K562 (cell line): Measurements from ENCODE around the gene MPPED2. TPM values are rescaled to one million over a fixed set of nuclear protein-coding genes. Genes with fewer than 3 reads are reported as not detected.

Experiments
- MYBL2 ChIP-seq, 2 experiments: fragments of 450-650 bp in 1 of 2; sonication (generic) in 1 of 2; formaldehyde crosslinking in 1 of 2; IDR thresholded peaks; 2 replicates each; pipeline versions ENCODE4 v1.6.1 to v1.8.1; 2017 to 2022; ENCODE audit warnings: borderline replicate concordance in 1 of 2, inconsistent platforms in 1 of 2, low read depth in 1 of 2, mild to moderate bottlenecking in 1 of 2, missing genetic modification reagents in 1 of 2, moderate library complexity in 1 of 2
- NFXL1 ChIP-seq: fragments of 450-650 bp; formaldehyde crosslinking; IDR thresholded peaks from 2 replicates; pipeline ENCODE4 v1.4.0; 2021; ENCODE audit warnings: mild to moderate bottlenecking
- ZNF263 ChIP-seq: sonication (generic); formaldehyde crosslinking; IDR thresholded peaks from 2 replicates; pipeline ENCODE4 v1.8.0; 2022; ENCODE audit warnings: mild to moderate bottlenecking, missing genetic modification reagents, borderline replicate concordance
- polyA plus RNA-seq, 8 experiments: library from polyadenylated mRNA; depleted of rRNA in 4 of 8; stranded (reverse) in 5 of 8; unstranded in 3 of 8; fragments of >200 nt; fragmentation: Nextera tagmentation in 2 of 8; fragmentation: Illumina TruSeq in 1 of 8; extraction: Ambion mirVana in 2 of 8; extraction: Trizol in 1 of 8; gene quantifications; 2 replicates each; pipeline versions ENCODE4 v1.2.1 to v1.2.3, GENCODE V29; 2011 to 2014; ENCODE audit warnings: inconsistent platforms in 1 of 8, missing spikeins in 1 of 8
- total RNA-seq, 7 experiments: library from RNA; depleted of rRNA in 6 of 7; stranded (reverse); fragments of >200 nt in 6 of 7; fragmentation: Illumina TruSeq in 2 of 7; extraction: Trizol in 2 of 7; gene quantifications; 2 replicates each; pipeline versions ENCODE4 v1.2.1 to v1.2.3, GENCODE V29; 2011 to 2021; ENCODE audit warnings: low replicate concordance in 1 of 7
- TF ChIP-seq, protein P1 (sequence below): sonication (generic); formaldehyde crosslinking; IDR thresholded peaks from 2 replicates; pipeline ENCODE4 v1.8.0; 2023; ENCODE audit warnings: mild to moderate bottlenecking, missing genetic modification reagents
- TF ChIP-seq, protein P2 (sequence below): fragments of 150-350 bp; IDR thresholded peaks from 2 replicates; pipeline ENCODE4 v1.6.1; 2014; ENCODE audit warnings: low read depth, mild to moderate bottlenecking, low read length, borderline replicate concordance
- TF ChIP-seq, protein P3 (sequence below): fragments of 450-650 bp; formaldehyde crosslinking; IDR thresholded peaks from 2 replicates; pipeline ENCODE4 v1.4.0; 2020; ENCODE audit warnings: mild to moderate bottlenecking, moderate library complexity

MPPED2 gene
- total and polyA plus RNA-seq, 9 of the 15 experiments (the other 6 are each of a cell fraction or from before 2014, with no cell fraction given) = not detected

DNA sequence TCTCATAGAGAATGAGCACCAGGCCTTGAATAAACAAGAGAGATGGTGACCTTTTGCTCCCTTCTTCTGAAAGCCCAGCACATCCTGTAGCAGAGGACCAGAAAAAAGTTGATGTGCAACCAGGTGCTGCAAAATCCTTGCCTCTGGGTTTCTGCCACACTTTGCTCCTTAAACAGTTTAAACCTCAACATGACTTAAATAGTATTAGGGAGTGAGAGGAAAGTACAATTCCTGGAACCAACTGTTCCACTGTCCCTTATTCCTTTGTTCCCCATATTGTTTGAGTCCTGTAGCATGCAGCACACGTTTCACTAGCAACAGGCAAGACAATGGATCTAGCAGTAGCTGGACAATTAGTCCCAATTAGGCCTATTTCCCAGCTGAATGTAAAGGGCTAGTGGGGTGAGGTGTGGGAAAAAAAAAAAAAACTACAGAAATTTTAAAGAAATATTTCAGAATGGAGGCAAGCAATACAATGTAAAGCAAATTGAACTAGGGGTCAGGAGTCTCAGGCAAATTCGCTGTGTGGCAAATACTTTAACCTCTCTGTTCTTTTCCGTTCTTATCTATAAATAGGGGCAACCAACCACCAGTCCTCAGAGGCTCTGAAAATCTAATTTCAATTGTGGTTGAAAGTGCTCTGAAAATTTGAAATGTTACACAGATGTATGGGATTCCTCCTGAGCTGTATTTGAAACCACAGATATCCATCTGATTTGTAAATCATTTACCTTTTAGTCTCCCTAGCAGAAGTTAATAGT is 6.6 kb downstream of the MPPED2 start (continued):
- TF ChIP-seq NFXL1 = no peak
- TF ChIP-seq, protein P1, sequence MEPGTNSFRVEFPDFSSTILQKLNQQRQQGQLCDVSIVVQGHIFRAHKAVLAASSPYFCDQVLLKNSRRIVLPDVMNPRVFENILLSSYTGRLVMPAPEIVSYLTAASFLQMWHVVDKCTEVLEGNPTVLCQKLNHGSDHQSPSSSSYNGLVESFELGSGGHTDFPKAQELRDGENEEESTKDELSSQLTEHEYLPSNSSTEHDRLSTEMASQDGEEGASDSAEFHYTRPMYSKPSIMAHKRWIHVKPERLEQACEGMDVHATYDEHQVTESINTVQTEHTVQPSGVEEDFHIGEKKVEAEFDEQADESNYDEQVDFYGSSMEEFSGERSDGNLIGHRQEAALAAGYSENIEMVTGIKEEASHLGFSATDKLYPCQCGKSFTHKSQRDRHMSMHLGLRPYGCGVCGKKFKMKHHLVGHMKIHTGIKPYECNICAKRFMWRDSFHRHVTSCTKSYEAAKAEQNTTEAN (CRISPR knock-in tag) = no peak
- TF ChIP-seq MYBL2 (IDR thresholded peaks at IDR 0.05; ENCODE audit: low read depth) = no peak
- no peak for TF ChIP-seq MYBL2 (CRISPR knock-in tag; IDR thresholded peaks at IDR 0.05; ENCODE audit: borderline replicate concordance)
- TF ChIP-seq, protein P2, sequence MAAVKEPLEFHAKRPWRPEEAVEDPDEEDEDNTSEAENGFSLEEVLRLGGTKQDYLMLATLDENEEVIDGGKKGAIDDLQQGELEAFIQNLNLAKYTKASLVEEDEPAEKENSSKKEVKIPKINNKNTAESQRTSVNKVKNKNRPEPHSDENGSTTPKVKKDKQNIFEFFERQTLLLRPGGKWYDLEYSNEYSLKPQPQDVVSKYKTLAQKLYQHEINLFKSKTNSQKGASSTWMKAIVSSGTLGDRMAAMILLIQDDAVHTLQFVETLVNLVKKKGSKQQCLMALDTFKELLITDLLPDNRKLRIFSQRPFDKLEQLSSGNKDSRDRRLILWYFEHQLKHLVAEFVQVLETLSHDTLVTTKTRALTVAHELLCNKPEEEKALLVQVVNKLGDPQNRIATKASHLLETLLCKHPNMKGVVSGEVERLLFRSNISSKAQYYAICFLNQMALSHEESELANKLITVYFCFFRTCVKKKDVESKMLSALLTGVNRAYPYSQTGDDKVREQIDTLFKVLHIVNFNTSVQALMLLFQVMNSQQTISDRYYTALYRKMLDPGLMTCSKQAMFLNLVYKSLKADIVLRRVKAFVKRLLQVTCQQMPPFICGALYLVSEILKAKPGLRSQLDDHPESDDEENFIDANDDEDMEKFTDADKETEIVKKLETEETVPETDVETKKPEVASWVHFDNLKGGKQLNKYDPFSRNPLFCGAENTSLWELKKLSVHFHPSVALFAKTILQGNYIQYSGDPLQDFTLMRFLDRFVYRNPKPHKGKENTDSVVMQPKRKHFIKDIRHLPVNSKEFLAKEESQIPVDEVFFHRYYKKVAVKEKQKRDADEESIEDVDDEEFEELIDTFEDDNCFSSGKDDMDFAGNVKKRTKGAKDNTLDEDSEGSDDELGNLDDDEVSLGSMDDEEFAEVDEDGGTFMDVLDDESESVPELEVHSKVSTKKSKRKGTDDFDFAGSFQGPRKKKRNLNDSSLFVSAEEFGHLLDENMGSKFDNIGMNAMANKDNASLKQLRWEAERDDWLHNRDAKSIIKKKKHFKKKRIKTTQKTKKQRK = no peak
- TF ChIP-seq ZNF263 (CRISPR knock-in tag) = no peak
- TF ChIP-seq, protein P3, sequence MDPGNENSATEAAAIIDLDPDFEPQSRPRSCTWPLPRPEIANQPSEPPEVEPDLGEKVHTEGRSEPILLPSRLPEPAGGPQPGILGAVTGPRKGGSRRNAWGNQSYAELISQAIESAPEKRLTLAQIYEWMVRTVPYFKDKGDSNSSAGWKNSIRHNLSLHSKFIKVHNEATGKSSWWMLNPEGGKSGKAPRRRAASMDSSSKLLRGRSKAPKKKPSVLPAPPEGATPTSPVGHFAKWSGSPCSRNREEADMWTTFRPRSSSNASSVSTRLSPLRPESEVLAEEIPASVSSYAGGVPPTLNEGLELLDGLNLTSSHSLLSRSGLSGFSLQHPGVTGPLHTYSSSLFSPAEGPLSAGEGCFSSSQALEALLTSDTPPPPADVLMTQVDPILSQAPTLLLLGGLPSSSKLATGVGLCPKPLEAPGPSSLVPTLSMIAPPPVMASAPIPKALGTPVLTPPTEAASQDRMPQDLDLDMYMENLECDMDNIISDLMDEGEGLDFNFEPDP (CRISPR knock-in tag) = no peak
